K562 (cell line): ENCODE results near the gene FUT4. TPM values are rescaled to one million over a fixed set of nuclear protein-coding genes. Genes with fewer than 3 reads are reported as not detected.

Experiments
- DNMT1 ChIP-seq: fragments of 450-650 bp; IDR thresholded peaks from 2 replicates; pipeline ENCODE4 v1.6.1; 2016; ENCODE audit warnings: antibody characterized with exemption, mild to moderate bottlenecking
- ELF2 ChIP-seq: fragments of 250-450 bp; sonication (Bioruptor Pico); IDR thresholded peaks from 2 replicates; pipeline ENCODE4 v1.5.0; 2021; ENCODE audit warnings: mild to moderate bottlenecking
- GABPA ChIP-seq: fragments of 200-800 bp; sonication (Bioruptor generic); conservative IDR thresholded peaks from 2 replicates; pipeline ENCODE4 v1.6.1; 2016; ENCODE audit warnings: low read depth, missing genetic modification characterization, missing compliant biosample characterization
- POLR2H ChIP-seq: IDR thresholded peaks from 2 replicates; pipeline ENCODE4 v1.6.1; 2016; ENCODE audit warnings: missing genetic modification characterization, low read depth, mild to moderate bottlenecking, control low read depth, missing compliant biosample characterization, moderate library complexity
- RCOR1 ChIP-seq, 2 experiments: IDR thresholded peaks; 2 replicates each; pipeline ENCODE4 v1.6.1; 2012; ENCODE audit warnings: low read depth in 2 of 2, low read length in 2 of 2, borderline replicate concordance in 1 of 2, improper control_type of control experiment in 1 of 2
- TBL1XR1 ChIP-seq, 2 experiments: IDR thresholded peaks; 2 replicates each; pipeline ENCODE4 v1.6.1; 2012; ENCODE audit warnings: improper control_type of control experiment in 2 of 2, low read length in 2 of 2, mild to moderate bottlenecking in 1 of 2
- TCFL5 ChIP-seq: fragments of 250-450 bp; sonication (Bioruptor Pico); conservative IDR thresholded peaks from 2 replicates; pipeline ENCODE4 v1.6.1; 2021; ENCODE audit warnings: mild to moderate bottlenecking, moderate library complexity, matching md5 sums
- ZNF57 ChIP-seq: fragments of 450-650 bp; formaldehyde crosslinking; IDR thresholded peaks from 2 replicates; pipeline ENCODE4 v1.4.0; 2020; ENCODE audit warnings: mild to moderate bottlenecking, moderate library complexity
- ZNF830 ChIP-seq: fragments of 250-450 bp; sonication (Bioruptor Pico); IDR thresholded peaks from 2 replicates; pipeline ENCODE4 v1.5.0; 2021; ENCODE audit warnings: mild to moderate bottlenecking
- polyA plus RNA-seq, 8 experiments: library from polyadenylated mRNA; depleted of rRNA in 4 of 8; stranded (reverse) in 5 of 8; unstranded in 3 of 8; fragments of >200 nt; fragmentation: Nextera tagmentation in 2 of 8; fragmentation: Illumina TruSeq in 1 of 8; extraction: Ambion mirVana in 2 of 8; extraction: Trizol in 1 of 8; gene quantifications; 2 replicates each; pipeline versions ENCODE4 v1.2.1 to v1.2.3, GENCODE V29; 2011 to 2014; ENCODE audit warnings: inconsistent platforms in 1 of 8, missing spikeins in 1 of 8
- total RNA-seq, 7 experiments: library from RNA; depleted of rRNA in 6 of 7; stranded (reverse); fragments of >200 nt in 6 of 7; fragmentation: Illumina TruSeq in 2 of 7; extraction: Trizol in 2 of 7; gene quantifications; 2 replicates each; pipeline versions ENCODE4 v1.2.1 to v1.2.3, GENCODE V29; 2011 to 2021; ENCODE audit warnings: low replicate concordance in 1 of 7
- TF ChIP-seq, protein P1 (sequence below), 2 experiments: IDR thresholded peaks; 2 replicates each; pipeline ENCODE4 v1.6.1; 2011; ENCODE audit warnings: borderline replicate concordance in 1 of 2, control low read depth in 1 of 2, low read depth in 1 of 2, low read length in 1 of 2, mild to moderate bottlenecking in 1 of 2, mixed read lengths in 1 of 2, moderate library complexity in 1 of 2; ENCODE audit not compliant: insufficient read depth in 1 of 2, insufficient read length in 1 of 2, poor library complexity in 1 of 2, severe bottlenecking in 1 of 2; ENCODE audit errors: extremely low read depth in 1 of 2
- TF ChIP-seq, protein P2 (sequence below): fragments of 450-650 bp; IDR thresholded peaks from 2 replicates; pipeline ENCODE4 v1.6.1; 2016; ENCODE audit warnings: low read depth
- TF ChIP-seq, protein P3 (sequence below): fragments of 150-350 bp; conservative IDR thresholded peaks from 2 replicates; pipeline ENCODE4 v1.6.1; 2014; ENCODE audit warnings: low read length

FUT4 gene
- total and polyA plus RNA-seq, 9 of the 15 experiments (the other 6 are each of a cell fraction or from before 2014, with no cell fraction given) = 1.1 to 8.9 (median 5.5) TPM

DNA sequence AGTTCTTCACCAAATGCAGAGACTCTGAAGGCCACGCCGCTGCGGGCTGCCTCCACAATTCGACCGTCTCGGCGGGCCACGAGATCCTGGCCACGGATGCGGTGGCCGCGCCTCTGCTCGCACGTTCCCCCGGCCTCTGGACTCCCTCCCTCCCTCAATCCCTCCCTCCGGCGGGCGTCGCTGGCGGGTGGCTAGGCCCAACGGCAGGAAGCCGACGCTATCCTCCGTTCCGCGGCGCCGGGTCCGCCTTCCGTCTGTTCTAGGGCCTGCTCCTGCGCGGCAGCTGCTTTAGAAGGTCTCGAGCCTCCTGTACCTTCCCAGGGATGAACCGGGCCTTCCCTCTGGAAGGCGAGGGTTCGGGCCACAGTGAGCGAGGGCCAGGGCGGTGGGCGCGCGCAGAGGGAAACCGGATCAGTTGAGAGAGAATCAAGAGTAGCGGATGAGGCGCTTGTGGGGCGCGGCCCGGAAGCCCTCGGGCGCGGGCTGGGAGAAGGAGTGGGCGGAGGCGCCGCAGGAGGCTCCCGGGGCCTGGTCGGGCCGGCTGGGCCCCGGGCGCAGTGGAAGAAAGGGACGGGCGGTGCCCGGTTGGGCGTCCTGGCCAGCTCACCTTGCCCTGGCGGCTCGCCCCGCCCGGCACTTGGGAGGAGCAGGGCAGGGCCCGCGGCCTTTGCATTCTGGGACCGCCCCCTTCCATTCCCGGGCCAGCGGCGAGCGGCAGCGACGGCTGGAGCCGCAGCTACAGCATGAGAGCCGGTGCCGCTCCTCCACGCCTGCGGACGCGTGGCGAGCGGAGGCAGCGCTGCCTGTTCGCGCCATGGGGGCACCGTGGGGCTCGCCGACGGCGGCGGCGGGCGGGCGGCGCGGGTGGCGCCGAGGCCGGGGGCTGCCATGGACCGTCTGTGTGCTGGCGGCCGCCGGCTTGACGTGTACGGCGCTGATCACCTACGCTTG lies at the start of gene FUT4 (continued):
- TF ChIP-seq, protein P1, sequence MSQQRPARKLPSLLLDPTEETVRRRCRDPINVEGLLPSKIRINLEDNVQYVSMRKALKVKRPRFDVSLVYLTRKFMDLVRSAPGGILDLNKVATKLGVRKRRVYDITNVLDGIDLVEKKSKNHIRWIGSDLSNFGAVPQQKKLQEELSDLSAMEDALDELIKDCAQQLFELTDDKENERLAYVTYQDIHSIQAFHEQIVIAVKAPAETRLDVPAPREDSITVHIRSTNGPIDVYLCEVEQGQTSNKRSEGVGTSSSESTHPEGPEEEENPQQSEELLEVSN (IDR thresholded peaks at IDR 0.05; ENCODE audit: borderline replicate concordance in 1 of 2, extremely low read depth in 1 of 2, insufficient read depth in 1 of 2, insufficient read length in 1 of 2, low read depth in 1 of 2, low read length in 1 of 2, poor library complexity in 1 of 2, severe bottlenecking in 1 of 2) = peak; percentile 91 to 93
- TF ChIP-seq DNMT1 (no peak), ZNF830 (CRISPR knock-in tag) (peak; percentile 86; the same call in 1 of the 2 replicates), POLR2H (tag) (peak; percentile 86), ELF2 (CRISPR knock-in tag) (0 out of 2 replicates have a peak, but pooled peaks have one; percentile 54), TCFL5 (CRISPR knock-in tag) (no peak), ZNF57 (no peak), TBL1XR1 (IDR thresholded peaks at IDR 0.05; ENCODE audit: low read length in 2 of 2) (no peak), RCOR1 (IDR thresholded peaks at IDR 0.05; ENCODE audit: borderline replicate concordance in 1 of 2, low read depth in 2 of 2, low read length in 2 of 2) (peak in 1 of 2 experiments; percentile 7; a peak in 1 of 4 replicates), GABPA (tag) (peak; percentile 91)
- TF ChIP-seq, protein P2, sequence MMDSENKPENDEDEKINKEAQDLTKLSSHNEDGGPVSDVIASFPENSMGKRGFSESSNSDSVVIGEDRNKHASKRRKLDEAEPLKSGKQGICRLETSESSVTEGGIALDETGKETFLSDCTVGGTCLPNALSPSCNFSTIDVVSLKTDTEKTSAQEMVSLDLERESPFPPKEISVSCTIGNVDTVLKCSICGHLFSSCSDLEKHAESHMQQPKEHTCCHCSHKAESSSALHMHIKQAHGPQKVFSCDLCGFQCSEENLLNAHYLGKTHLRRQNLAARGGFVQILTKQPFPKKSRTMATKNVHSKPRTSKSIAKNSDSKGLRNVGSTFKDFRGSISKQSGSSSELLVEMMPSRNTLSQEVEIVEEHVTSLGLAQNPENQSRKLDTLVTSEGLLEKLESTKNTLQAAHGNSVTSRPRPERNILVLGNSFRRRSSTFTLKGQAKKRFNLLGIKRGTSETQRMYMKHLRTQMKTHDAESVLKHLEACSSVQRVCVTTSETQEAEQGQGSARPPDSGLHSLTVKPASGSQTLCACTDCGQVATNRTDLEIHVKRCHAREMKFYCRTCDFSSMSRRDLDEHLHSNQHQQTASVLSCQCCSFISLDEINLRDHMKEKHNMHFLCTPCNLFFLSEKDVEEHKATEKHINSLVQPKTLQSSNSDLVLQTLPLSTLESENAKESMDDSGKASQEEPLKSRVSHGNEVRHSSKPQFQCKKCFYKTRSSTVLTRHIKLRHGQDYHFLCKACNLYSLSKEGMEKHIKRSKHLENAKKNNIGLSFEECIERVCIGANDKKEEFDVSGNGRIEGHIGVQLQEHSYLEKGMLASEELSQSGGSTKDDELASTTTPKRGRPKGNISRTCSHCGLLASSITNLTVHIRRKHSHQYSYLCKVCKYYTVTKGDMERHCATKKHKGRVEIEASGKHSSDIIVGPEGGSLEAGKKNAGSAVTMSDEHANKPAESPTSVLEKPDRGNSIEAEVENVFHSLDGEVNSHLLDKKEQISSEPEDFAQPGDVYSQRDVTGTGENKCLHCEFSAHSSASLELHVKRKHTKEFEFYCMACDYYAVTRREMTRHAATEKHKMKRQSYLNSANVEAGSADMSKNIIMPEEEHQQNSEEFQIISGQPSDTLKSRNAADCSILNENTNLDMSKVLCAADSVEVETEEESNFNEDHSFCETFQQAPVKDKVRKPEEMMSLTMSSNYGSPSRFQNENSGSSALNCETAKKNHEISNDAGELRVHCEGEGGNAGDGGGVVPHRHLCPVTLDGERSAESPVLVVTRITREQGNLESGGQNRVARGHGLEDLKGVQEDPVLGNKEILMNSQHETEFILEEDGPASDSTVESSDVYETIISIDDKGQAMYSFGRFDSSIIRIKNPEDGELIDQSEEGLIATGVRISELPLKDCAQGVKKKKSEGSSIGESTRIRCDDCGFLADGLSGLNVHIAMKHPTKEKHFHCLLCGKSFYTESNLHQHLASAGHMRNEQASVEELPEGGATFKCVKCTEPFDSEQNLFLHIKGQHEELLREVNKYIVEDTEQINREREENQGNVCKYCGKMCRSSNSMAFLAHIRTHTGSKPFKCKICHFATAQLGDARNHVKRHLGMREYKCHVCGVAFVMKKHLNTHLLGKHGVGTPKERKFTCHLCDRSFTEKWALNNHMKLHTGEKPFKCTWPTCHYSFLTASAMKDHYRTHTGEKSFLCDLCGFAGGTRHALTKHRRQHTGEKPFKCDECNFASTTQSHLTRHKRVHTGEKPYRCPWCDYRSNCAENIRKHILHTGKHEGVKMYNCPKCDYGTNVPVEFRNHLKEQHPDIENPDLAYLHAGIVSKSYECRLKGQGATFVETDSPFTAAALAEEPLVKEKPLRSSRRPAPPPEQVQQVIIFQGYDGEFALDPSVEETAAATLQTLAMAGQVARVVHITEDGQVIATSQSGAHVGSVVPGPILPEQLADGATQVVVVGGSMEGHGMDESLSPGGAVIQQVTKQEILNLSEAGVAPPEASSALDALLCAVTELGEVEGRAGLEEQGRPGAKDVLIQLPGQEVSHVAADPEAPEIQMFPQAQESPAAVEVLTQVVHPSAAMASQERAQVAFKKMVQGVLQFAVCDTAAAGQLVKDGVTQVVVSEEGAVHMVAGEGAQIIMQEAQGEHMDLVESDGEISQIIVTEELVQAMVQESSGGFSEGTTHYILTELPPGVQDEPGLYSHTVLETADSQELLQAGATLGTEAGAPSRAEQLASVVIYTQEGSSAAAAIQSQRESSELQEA = no peak
- TF ChIP-seq, protein P3, sequence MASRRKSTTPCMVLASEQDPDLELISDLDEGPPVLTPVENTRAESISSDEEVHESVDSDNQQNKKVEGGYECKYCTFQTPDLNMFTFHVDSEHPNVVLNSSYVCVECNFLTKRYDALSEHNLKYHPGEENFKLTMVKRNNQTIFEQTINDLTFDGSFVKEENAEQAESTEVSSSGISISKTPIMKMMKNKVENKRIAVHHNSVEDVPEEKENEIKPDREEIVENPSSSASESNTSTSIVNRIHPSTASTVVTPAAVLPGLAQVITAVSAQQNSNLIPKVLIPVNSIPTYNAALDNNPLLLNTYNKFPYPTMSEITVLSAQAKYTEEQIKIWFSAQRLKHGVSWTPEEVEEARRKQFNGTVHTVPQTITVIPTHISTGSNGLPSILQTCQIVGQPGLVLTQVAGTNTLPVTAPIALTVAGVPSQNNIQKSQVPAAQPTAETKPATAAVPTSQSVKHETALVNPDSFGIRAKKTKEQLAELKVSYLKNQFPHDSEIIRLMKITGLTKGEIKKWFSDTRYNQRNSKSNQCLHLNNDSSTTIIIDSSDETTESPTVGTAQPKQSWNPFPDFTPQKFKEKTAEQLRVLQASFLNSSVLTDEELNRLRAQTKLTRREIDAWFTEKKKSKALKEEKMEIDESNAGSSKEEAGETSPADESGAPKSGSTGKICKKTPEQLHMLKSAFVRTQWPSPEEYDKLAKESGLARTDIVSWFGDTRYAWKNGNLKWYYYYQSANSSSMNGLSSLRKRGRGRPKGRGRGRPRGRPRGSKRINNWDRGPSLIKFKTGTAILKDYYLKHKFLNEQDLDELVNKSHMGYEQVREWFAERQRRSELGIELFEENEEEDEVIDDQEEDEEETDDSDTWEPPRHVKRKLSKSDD = no peak
